GM21526 (cell line): ENCODE results near the gene PTGDR2.

ENCODE experiments used
- ATAC-seq: cut with Tn5 transposase; IDR thresholded peaks from one replicate; pipeline ENCODE4 v1.9.1; 2021; ENCODE audit warnings: moderate library complexity; ENCODE audit not compliant: unreplicated experiment, low FRiP score

Gene PTGDR2

DNA sequence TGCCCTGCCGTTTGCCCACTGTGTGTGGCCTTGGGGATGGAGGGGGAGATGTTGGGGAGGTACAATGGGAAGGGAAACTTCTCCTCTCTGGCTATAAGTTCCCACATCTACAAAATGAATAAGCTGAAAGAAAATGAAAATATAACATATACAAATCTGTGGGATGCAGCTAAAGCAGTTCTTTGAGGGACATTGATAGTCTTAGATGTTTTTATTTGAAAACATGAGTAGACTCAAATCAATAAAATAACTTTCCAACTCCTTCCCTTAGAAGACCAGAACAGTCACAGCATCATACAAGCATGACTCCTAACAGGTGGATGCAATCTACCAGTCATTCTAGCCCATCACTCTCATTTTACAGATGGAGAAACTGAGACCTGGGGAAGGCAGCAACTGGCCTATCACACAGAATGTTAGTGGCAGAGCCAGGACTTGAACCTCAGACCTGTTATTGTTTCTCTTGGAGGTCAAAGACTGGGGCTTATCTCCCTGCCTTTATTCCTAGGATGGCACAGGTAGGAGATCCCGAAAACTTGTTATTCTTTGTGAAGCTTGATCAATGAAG is 39.1 kb downstream of the PTGDR2 start:
- no peak for ATAC-seq

DNA sequence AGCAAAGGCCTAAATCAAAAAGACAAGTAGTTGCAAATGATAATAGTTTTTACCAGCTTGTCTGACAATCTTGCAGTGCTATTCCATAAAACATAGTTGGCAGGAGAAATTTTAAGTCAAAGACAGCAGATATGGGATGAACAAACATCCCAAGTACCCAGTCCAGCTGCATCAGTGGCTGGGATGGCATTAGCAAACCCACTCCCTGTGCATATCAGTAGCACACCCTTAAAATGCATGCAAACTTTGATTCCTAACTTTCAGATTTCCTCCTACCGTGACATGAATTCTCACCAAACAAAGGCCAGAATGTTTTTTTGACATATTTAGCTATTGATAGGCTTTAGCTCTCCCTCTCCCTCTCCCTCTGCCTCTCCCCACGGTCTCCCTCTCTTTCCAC is 41.6 kb downstream of the PTGDR2 start:
- ATAC-seq, result no peak

DNA sequence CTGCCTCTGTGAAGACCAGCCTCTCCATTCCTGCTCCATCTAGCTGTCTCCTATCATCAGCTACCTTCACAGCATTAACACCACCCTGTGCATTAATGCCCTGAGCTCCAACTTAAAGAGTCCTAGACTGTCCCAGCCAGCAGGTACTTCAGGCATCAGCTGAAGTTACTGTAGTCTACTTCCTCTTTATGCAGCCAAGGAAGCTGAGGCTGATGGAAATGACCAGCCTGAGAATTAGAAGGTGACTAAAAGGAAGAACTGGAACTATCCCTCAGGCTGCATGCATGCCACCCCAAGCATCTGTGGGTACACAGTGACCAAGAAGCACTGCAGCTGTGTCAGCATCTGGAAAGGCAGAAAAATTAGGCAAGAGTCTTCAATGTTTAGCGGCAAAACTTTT is 42.4 kb downstream of the PTGDR2 start:
- ATAC-seq, result no peak

DNA sequence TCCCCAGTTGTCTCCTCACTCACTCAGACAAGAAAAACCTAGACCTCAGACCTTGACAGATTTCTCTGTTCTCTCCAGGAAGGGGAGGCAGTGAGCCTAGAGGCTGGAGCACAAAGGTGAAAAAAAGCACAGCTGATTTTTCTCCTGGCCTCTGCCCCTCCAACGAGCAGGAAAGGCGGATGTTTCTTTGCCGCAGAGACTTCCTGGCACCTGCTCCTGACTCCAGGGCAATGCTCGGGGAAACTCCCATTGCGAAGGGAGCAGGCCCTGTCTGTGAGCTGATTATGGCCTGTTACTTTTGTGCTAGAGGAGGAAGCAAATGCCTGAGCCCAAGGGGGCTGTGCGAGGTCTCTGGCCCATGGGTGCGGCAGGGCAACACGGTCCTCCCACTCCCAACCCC is 45.2 kb downstream of the PTGDR2 start:
- no peak for ATAC-seq

DNA sequence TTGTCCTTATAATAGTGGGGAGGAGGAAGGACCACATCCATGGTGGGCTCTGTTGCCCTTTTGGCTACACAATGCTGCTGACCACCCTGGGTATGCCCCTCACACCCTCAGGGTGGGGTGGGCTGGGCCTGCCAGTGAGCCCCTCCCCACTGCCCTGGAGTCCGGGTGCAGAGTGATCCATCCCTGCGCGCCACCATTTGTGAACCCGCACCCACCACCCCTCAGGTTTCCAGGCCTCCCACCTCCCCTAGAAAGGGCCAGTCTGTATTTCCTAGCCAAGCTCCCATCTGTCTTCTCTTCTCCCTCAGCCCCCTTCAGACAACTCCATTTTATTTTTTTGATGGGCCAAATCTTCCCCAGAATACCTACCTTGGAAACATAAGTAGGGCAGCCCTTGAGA is 45.6 kb downstream of the PTGDR2 start:
- ATAC-seq, result no peak

DNA sequence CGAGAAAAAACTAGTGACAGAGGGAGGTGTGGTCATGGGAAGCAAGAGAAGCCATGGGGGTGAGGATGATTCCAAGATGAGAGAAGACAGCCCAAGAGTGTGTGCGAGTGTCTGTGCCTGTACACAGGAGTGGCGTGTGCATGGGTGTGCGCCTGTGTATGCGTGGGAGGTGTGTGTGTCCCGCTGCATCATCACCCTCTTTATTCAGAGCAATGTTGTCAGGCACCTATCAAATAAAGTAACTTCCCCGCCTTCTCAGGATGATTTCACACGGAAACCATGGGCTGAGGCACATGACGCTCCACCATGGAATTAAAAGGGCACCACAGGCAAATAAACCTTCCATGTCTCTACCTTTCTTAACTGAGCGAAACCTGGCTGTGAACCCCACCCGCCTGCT is 46.1 kb downstream of the PTGDR2 start:
- no peak for ATAC-seq

DNA sequence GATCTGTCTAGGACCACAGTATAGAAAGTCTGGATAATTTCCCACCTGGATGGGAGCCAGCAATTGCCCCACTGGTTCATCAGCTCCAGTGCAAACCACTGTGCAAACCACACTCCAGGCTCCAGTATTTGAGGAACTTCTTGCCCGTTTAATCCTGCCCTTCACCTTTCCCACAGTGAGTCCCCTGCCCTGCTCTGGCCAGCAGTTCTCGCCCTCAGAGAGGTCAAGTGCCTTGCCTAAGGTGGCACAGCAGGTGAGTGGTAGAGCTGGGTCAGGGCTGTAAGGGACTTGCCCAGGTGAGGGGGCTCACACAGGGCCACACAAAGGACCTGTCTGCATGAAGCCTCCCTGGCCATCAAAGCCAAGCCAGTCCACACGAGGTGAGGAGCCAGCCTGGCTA is 46.5 kb downstream of the PTGDR2 start:
- no peak for ATAC-seq

DNA sequence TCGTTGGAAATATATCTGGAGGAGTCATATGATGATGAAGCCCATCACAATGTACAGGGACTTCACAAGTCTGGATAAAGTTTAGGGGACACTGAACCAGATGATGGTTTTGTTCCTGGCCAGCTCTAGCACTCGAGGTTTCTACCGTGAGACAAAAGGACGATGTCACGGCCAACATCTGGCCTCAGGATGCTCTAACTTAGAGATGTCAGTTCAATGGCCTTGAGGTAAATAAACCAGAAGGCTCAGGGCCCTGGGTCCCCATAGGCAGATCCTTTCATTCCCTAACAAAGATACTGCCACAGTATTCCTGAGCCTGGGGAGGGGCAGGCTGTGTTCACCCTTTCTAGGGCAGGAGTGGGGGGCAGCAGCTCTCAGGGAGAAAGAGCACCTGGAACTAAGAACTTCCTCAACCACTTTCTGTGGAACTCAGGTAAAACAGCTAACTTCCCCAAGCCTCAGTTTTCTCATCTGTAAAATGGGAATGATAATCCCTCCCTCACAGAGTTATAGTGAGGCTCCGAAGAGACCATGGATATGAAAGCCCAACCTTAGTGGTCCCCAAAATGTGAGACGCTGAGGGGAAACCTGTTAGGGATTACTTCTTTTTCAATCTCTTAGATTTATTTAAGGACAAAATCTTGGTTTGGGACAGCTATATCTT is 52.3 kb downstream of the PTGDR2 start:
- ATAC-seq, result no peak

DNA sequence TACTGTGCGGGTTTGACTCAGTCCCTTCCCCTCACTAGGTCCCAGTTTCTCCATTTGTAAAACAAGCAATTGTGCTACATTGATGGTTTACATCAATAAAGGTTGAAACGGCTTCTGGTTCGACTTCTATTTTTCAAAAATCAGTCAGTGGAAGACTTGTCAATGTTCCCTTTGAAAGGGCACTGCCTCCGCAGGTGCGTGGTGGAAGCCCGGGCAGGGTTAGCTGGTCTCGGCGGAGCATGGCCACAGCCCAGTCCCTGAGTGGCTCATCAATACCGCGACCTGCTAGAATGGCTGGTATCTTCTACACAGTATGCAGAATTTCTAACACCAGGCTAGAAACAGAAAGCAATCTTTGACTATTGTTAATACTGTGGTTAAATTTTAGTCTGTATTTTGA is 54.6 kb downstream of the PTGDR2 start:
- ATAC-seq, result no peak
